H1 (cell line): ENCODE results near the gene TJP3. TPM values are rescaled to one million over a fixed set of nuclear protein-coding genes. Genes with fewer than 3 reads are reported as not detected.
A peak's percentile ranks its signal among the peaks of the same experiment; 100 is the strongest.

Experiments used
- CTCF ChIA-PET: fragments of 300-600 bp; sonication (Branson Sonifier 250); formaldehyde crosslinking; loops from one replicate; lab custom pipeline; 2021; ENCODE audit not compliant: partially characterized antibody; lab: Charles Lee
- POLR2A ChIA-PET: fragments of 300-600 bp; sonication (Branson Sonifier 250); formaldehyde crosslinking; loops from one replicate; lab custom pipeline; 2021; ENCODE audit warnings: inconsistent platforms; ENCODE audit not compliant: partially characterized antibody; lab: Charles Lee
- DNase-seq, 2 experiments: peaks; one replicate each; pipeline versions ENCODE4 v3.0.0 to v3.0.0-alpha.2; 2010 to 2022; ENCODE audit warnings: low spot score in 2 of 2, low read depth in 1 of 2, mixed read lengths in 1 of 2
- FAIRE-seq: peaks from 2 replicates; lab custom pipeline; 2011; peaks lifted over from hg19 to GRCh38; lab: Jason Lieb, UNC
- H2AFZ ChIP-seq: 2 replicates; pipeline ENCODE4 v1.8.1; 2012; ENCODE audit warnings: low read length, inconsistent platforms
- H2AK5ac ChIP-seq: 2 replicates; pipeline ENCODE4 v1.6.1; 2013; ENCODE audit warnings: low read depth, low read length
- H2BK120ac ChIP-seq: replicated peaks from 2 replicates; pipeline ENCODE3; 2013; ENCODE audit warnings: low read depth, low read length, inconsistent platforms
- H2BK12ac ChIP-seq: 2 replicates; pipeline ENCODE4 v1.6.1; 2013; ENCODE audit warnings: low read depth, low read length
- H2BK15ac ChIP-seq: 2 replicates; pipeline ENCODE4 v1.6.1; 2013; ENCODE audit warnings: low read length
- H2BK20ac ChIP-seq: 2 replicates; pipeline ENCODE4 v1.6.1; 2013; ENCODE audit warnings: low read length
- H2BK5ac ChIP-seq: 2 replicates; pipeline ENCODE4 v1.6.1; 2013; ENCODE audit warnings: low read depth, low read length
- H3K14ac ChIP-seq: 2 replicates; pipeline ENCODE4 v1.6.1; 2013; ENCODE audit warnings: inconsistent platforms; ENCODE audit not compliant: insufficient read length
- H3K18ac ChIP-seq: 2 replicates; pipeline ENCODE4 v1.6.1; 2013; ENCODE audit warnings: low read length; ENCODE audit errors: extremely low read depth
- H3K23ac ChIP-seq: 2 replicates; pipeline ENCODE4 v1.6.1; 2013; ENCODE audit warnings: inconsistent platforms; ENCODE audit not compliant: insufficient read length
- H3K23me2 ChIP-seq: 2 replicates; pipeline ENCODE4 v1.6.1; 2013; ENCODE audit warnings: low read depth, low read length
- H3K27ac ChIP-seq: 2 replicates; pipeline ENCODE4 v1.6.1; 2011; ENCODE audit warnings: low read depth, low read length, inconsistent platforms
- H3K27me3 ChIP-seq, 4 experiments: replicated peaks in 1 of 4; 1 replicate in 1 of 4; 2 replicates in 3 of 4; pipeline versions ENCODE4 v1.6.1 to v1.8.1; 2011 to 2013; ENCODE audit warnings: low read length in 3 of 4, mild to moderate bottlenecking in 3 of 4, inconsistent platforms in 2 of 4, mixed read lengths in 2 of 4, moderate library complexity in 1 of 4; ENCODE audit not compliant: control insufficient read depth in 3 of 4, insufficient read depth in 3 of 4; ENCODE audit errors: extremely low read depth in 1 of 4
- H3K36me3 ChIP-seq, 4 experiments: 2 replicates each; pipeline versions ENCODE4 v1.6.1 to v1.8.1; 2011 to 2013; ENCODE audit warnings: mild to moderate bottlenecking in 4 of 4, low read length in 3 of 4, moderate library complexity in 2 of 4, control low read depth in 1 of 4, inconsistent platforms in 1 of 4; ENCODE audit not compliant: insufficient read depth in 4 of 4, control insufficient read depth in 2 of 4
- H3K4ac ChIP-seq: replicated peaks from 2 replicates; pipeline ENCODE3; 2013; ENCODE audit warnings: low read length, low read depth, mixed read lengths, inconsistent platforms; ENCODE audit not compliant: insufficient read length
- H3K4me1 ChIP-seq, 4 experiments: replicated peaks in 1 of 4; 1 replicate in 1 of 4; 2 replicates in 3 of 4; pipeline versions ENCODE4 v1.6.1 to v1.8.1; 2011 to 2013; ENCODE audit warnings: low read length in 3 of 4, inconsistent platforms in 2 of 4, mixed read lengths in 1 of 4; ENCODE audit not compliant: insufficient read depth in 4 of 4, control insufficient read depth in 3 of 4
- H3K4me2 ChIP-seq, 2 experiments: 2 replicates each; pipeline versions ENCODE4 v1.6.1 to v1.8.1; 2011 to 2013; ENCODE audit warnings: low read depth in 2 of 2, low read length in 2 of 2, control low read depth in 1 of 2, inconsistent platforms in 1 of 2, mild to moderate bottlenecking in 1 of 2; ENCODE audit not compliant: insufficient read depth in 1 of 2
- H3K4me3 ChIP-seq, 4 experiments: fragments of 200-600, 300-600 bp in 1 of 4; sonication (generic), shearing (Covaris generic), sonication (Bioruptor Twin) in 1 of 4; 2 replicates each; pipeline versions ENCODE4 v1.5.1 to v1.8.1; 2011 to 2016; ENCODE audit warnings: low read length in 4 of 4, low read depth in 3 of 4, control low read depth in 2 of 4, inconsistent platforms in 2 of 4, mild to moderate bottlenecking in 2 of 4, mixed read lengths in 1 of 4, moderate library complexity in 1 of 4; ENCODE audit not compliant: insufficient read depth in 2 of 4; ENCODE audit errors: extremely low read depth in 1 of 4
- H3K56ac ChIP-seq: replicated peaks from 2 replicates; pipeline ENCODE3; 2013; ENCODE audit warnings: low read depth, mild to moderate bottlenecking, mixed read lengths, low read length, inconsistent platforms; ENCODE audit not compliant: insufficient read length
- H3K79me1 ChIP-seq: 2 replicates; pipeline ENCODE4 v1.6.1; 2013; ENCODE audit warnings: low read depth, low read length, control low read depth
- H3K79me2 ChIP-seq, 2 experiments: 2 replicates each; pipeline versions ENCODE4 v1.6.1 to v1.8.1; 2012 to 2013; ENCODE audit warnings: low read length in 2 of 2, mild to moderate bottlenecking in 2 of 2, inconsistent platforms in 1 of 2; ENCODE audit not compliant: insufficient read depth in 2 of 2, control insufficient read depth in 1 of 2
- H3K9ac ChIP-seq, 4 experiments: replicated peaks in 1 of 4; 1 replicate in 1 of 4; 2 replicates in 3 of 4; pipeline versions ENCODE4 v1.6.1 to v1.8.1; 2011 to 2013; ENCODE audit warnings: low read depth in 3 of 4, low read length in 3 of 4, control low read depth in 2 of 4, mild to moderate bottlenecking in 2 of 4, moderate library complexity in 2 of 4, inconsistent platforms in 1 of 4; ENCODE audit errors: extremely low read depth in 1 of 4
- H3K9me3 ChIP-seq, 2 experiments: 2 replicates each; pipeline versions ENCODE4 v1.6.1 to v1.8.1; 2012 to 2013; ENCODE audit warnings: mild to moderate bottlenecking in 2 of 2, moderate library complexity in 2 of 2, control low read depth in 1 of 2, inconsistent platforms in 1 of 2, low read depth in 1 of 2, low read length in 1 of 2, mixed read lengths in 1 of 2; ENCODE audit not compliant: insufficient read depth in 2 of 2
- H4K20me1 ChIP-seq, 2 experiments: replicated peaks in 1 of 2; 2 replicates each; pipeline versions ENCODE3 to v1.8.1; 2011 to 2013; ENCODE audit warnings: inconsistent platforms in 2 of 2, low read length in 2 of 2, mild to moderate bottlenecking in 1 of 2; ENCODE audit not compliant: insufficient read depth in 2 of 2, control insufficient read depth in 1 of 2
- H4K5ac ChIP-seq: 2 replicates; pipeline ENCODE4 v1.6.1; 2013; ENCODE audit warnings: low read length, low read depth, mixed read lengths, inconsistent platforms; ENCODE audit not compliant: insufficient read length
- H4K8ac ChIP-seq: 2 replicates; pipeline ENCODE4 v1.8.0; 2013; ENCODE audit warnings: mild to moderate bottlenecking, moderate library complexity, low read length, inconsistent platforms; ENCODE audit not compliant: insufficient read depth; ENCODE audit errors: extremely low read depth
- H4K91ac ChIP-seq: replicated peaks from 2 replicates; pipeline ENCODE3; 2013; ENCODE audit warnings: low read length, mixed read lengths, inconsistent platforms; ENCODE audit not compliant: insufficient read length
- CEBPB ChIP-seq: IDR thresholded peaks from 2 replicates; pipeline ENCODE4 v1.6.1; 2012; ENCODE audit warnings: low read depth, low read length
- GTF2F1 ChIP-seq: IDR thresholded peaks from 2 replicates; pipeline ENCODE4 v1.6.1; 2012; ENCODE audit warnings: low read depth, low read length, improper control_type of control experiment, borderline replicate concordance
- HDAC2 ChIP-seq, 2 experiments: fragments of 300-600 bp in 1 of 2; sonication (generic) in 1 of 2; IDR thresholded peaks; 2 replicates each; pipeline ENCODE4 v1.6.1; 2011 to 2012; ENCODE audit warnings: low read depth in 2 of 2, low read length in 2 of 2, mild to moderate bottlenecking in 2 of 2, moderate library complexity in 2 of 2, borderline replicate concordance in 1 of 2, inconsistent platforms in 1 of 2
- KDM1A ChIP-seq: fragments of 200-600, 300-600 bp; sonication (generic); IDR thresholded peaks from 2 replicates; pipeline ENCODE4 v1.7.1; 2016; ENCODE audit warnings: mild to moderate bottlenecking, low read length, borderline replicate concordance
- NANOG ChIP-seq: IDR thresholded peaks from 2 replicates; pipeline ENCODE4 v1.6.1; 2011; ENCODE audit warnings: low read length, low read depth, mild to moderate bottlenecking, inconsistent platforms; ENCODE audit not compliant: insufficient read depth, poor library complexity, severe bottlenecking
- RFX5 ChIP-seq: IDR thresholded peaks from 2 replicates; pipeline ENCODE4 v1.6.1; 2011; ENCODE audit warnings: low read depth, low read length, improper control_type of control experiment, borderline replicate concordance
- SP1 ChIP-seq: IDR thresholded peaks from 2 replicates; pipeline ENCODE4 v1.6.1; 2011; ENCODE audit warnings: low read depth, low read length
- ZNF274 ChIP-seq: IDR thresholded peaks from 2 replicates; pipeline ENCODE4 v1.7.0; 2012; ENCODE audit warnings: low read length, borderline replicate concordance; ENCODE audit errors: extremely low read depth
- WGBS, 2 experiments: shearing (Covaris generic) in 1 of 2; methylation state at CpG; one replicate each; pipeline versions ENCODE4 v1.1.6 to v1.1.7; 2013 to 2015; ENCODE audit warnings: low lambda C conversion rate in 2 of 2, mixed read lengths in 2 of 2, inconsistent platforms in 1 of 2, low coverage in 1 of 2, missing lambda C conversion rate in 1 of 2; ENCODE audit not compliant: insufficient replicate concordance in 2 of 2, insufficient coverage in 1 of 2, insufficient read length in 1 of 2; ENCODE audit errors: extremely low coverage in 1 of 2, missing lambda C conversion rate in 1 of 2; 5-methylcytosine and 5-hydroxymethylcytosine counted together
- polyA plus RNA-seq, 7 experiments: library from polyadenylated mRNA; depleted of rRNA in 3 of 7; stranded (reverse) in 5 of 7; unstranded in 2 of 7; fragments of >200 nt in 5 of 7; fragments of 200-250 nt in 2 of 7; gene quantifications; 1 replicate in 5 of 7; 2 replicates in 1 of 7; 4 replicates in 1 of 7; pipeline versions ENCODE4 v1.2.1 to v1.2.3, GENCODE V29; 2011 to 2013; ENCODE audit warnings: missing spikeins in 2 of 7, mixed read lengths in 2 of 7
- total RNA-seq: library from RNA; stranded (reverse); fragmentation: NEBNext Ultra II Directional; extraction: Animal tissue kit (Norgen Biotek cat#: 25700); gene quantifications from 2 replicates; pipeline ENCODE4 v1.2.1, GENCODE V29; 2021
- TF ChIP-seq, protein P1 (sequence below): IDR thresholded peaks from 2 replicates; pipeline ENCODE4 v1.6.1; 2011; ENCODE audit warnings: low read depth, mild to moderate bottlenecking, low read length; ENCODE audit not compliant: insufficient read depth

Gene TJP3
- total and polyA plus RNA-seq, 2 of the 8 experiments (the other 6 are each of a cell fraction or from before 2014, with no cell fraction given): 17.1 to 26.1 TPM

DNA sequence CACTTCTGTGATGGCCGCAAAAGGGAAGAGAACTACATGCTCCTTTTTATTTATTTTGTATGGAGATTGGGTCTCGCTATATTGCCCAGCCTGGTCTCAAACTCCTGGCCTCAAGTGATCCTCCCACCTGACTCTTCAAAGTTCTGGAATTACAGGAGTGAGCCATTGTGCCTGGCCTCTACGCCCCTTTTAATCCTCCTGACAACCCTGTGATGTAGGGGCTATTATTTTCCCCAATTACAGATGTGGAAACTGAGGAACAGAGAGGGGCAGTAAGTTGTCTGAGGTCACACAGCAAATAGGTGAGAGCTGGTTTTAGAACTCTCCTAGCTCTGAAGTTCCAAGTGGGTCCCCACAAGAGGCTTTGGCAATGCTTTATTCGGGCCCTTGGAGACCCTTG is 11.7 kb downstream of the TJP3 start:
- POLR2A ChIA-PET: interaction anchor here (0.9 to 1.4 kb wide), 2 partner anchors 9 to 266 kb away, joined by 3 read pairs; partner anchors contain the start of gene EEF2
- Histone ChIP-seq H3K23me2 (peaks cover 8% of the 10 kb centered on the region; the same call in 1 of the 2 replicates), H4K8ac (no peak overlapping the region)
- no peak for FAIRE-seq
- 0 out of 2 replicates have a peak, but pooled peaks have one; percentile 1 for TF ChIP-seq SP1
- no peak for TF ChIP-seq CEBPB
- TF ChIP-seq HDAC2 (IDR thresholded peaks at IDR 0.05; ENCODE audit: borderline replicate concordance in 1 of 2, low read depth in 2 of 2, low read length in 2 of 2): peak in 1 of 2 experiments; percentile 62; a peak in 1 of 4 replicates
- TF ChIP-seq, protein P1, sequence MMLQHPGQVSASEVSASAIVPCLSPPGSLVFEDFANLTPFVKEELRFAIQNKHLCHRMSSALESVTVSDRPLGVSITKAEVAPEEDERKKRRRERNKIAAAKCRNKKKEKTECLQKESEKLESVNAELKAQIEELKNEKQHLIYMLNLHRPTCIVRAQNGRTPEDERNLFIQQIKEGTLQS: no peak
- no peak for TF ChIP-seq NANOG
- TF ChIP-seq KDM1A: peak; percentile 92
- no peak for TF ChIP-seq ZNF274
- no peak for TF ChIP-seq RFX5
- TF ChIP-seq GTF2F1: no peak
- TF ChIP-seq, all 59 proteins: peak for 3
- Histone ChIP-seq H3K4me2 (no peak overlapping the region), H3K9ac (no peak overlapping the region), H2AK5ac (no peak overlapping the region), H3K18ac (no peak overlapping the region), H3K56ac (no peak overlapping the region), H3K23ac (no peak overlapping the region), H2BK12ac (no peak overlapping the region), H2BK15ac (no peak overlapping the region), H2BK20ac (no peak overlapping the region), H2BK120ac (no peak overlapping the region), H2BK5ac (no peak overlapping the region), H3K79me2 (no peaks in the 10 kb centered on the region), H3K27ac (no peak overlapping the region), H3K14ac (no peak overlapping the region), H4K5ac (no peak overlapping the region), H3K4ac (no peak overlapping the region), H3K79me1 (no peaks in the 10 kb centered on the region), H3K4me1 (peaks cover 0 to 11% (median 6%) of the 10 kb centered on the region in 4 experiments; a peak in 5 of 7 replicates), H4K20me1 (no peaks in the 10 kb centered on the region), H3K4me3 (no peak overlapping the region), H4K91ac (no peak overlapping the region), H3K27me3 (peaks cover 0 to 3% (median 0%) of the 10 kb centered on the region in 4 experiments; a peak in 2 of 7 replicates), H3K9me3 (no peaks in the 10 kb centered on the region), H3K36me3 (no peaks in the 10 kb centered on the region), H2AFZ (no peak overlapping the region)
- 92% methylated on average over 4 of the region's 4 CpGs; no CpG with 5 or more reads in 1 of the 2 experiments for WGBS, 2 experiments
- CTCF ChIA-PET: interaction anchor here (0.8 to 5.8 kb wide), 14 partner anchors 12 to 878 kb away, joined by 3 to 66 read pairs (median 4); partner anchors contain the start of gene TJP3
- DNase-seq: no peak
